OCI-LY1 (cell line): ENCODE measurements around the gene MAST4.

ENCODE experiments used
- EZH2 ChIP-seq: fragments of 200-600 bp; sonication (generic), shearing (Covaris generic); IDR thresholded peaks from 2 replicates; pipeline ENCODE4 v1.8.0; 2017; ENCODE audit warnings: borderline replicate concordance, mixed run types, mild to moderate bottlenecking, antibody characterized with exemption, low read length, moderate library complexity, mixed read lengths
- TF ChIP-seq, protein P1 (sequence below): fragments of 200-600 bp; sonication (generic), shearing (Covaris generic); IDR thresholded peaks from 2 replicates; pipeline ENCODE4 v1.5.1; 2017; ENCODE audit warnings: mild to moderate bottlenecking, antibody characterized with exemption, low read length, moderate library complexity, mixed read lengths

DNA sequence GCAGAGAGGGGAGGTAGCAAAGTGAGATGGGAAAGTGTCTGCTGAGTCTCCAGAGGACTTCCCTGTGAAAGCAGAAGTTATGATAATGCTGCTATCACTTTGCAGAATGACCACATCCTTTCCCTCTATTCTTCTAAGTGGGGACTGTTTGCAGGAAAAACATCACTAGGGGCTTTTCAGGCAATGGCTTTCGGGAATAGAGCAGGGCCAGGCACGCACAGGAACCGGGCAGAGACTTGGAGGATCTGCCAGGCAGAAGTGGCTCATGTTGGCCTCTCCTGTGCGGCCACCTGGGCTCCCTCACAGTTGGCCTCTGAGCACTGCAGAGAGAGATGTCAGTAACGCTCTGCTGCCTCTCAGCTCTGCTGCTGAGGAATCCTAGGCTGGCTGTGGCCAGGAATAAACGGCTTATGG, 214.7 kb downstream of the MAST4 start:
- no peak for TF ChIP-seq EZH2
- TF ChIP-seq, protein P1, sequence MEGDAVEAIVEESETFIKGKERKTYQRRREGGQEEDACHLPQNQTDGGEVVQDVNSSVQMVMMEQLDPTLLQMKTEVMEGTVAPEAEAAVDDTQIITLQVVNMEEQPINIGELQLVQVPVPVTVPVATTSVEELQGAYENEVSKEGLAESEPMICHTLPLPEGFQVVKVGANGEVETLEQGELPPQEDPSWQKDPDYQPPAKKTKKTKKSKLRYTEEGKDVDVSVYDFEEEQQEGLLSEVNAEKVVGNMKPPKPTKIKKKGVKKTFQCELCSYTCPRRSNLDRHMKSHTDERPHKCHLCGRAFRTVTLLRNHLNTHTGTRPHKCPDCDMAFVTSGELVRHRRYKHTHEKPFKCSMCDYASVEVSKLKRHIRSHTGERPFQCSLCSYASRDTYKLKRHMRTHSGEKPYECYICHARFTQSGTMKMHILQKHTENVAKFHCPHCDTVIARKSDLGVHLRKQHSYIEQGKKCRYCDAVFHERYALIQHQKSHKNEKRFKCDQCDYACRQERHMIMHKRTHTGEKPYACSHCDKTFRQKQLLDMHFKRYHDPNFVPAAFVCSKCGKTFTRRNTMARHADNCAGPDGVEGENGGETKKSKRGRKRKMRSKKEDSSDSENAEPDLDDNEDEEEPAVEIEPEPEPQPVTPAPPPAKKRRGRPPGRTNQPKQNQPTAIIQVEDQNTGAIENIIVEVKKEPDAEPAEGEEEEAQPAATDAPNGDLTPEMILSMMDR, result no peak
